ENCODE data around the gene DLL3. TPM values are rescaled to one million over a fixed set of nuclear protein-coding genes. Genes with fewer than 3 reads are reported as not detected.

DLL3 gene
- total and polyA plus RNA-seq, 10 donors, result 0.16 to 0.68 (median 0.52) TPM; not detected in 5

DNA sequence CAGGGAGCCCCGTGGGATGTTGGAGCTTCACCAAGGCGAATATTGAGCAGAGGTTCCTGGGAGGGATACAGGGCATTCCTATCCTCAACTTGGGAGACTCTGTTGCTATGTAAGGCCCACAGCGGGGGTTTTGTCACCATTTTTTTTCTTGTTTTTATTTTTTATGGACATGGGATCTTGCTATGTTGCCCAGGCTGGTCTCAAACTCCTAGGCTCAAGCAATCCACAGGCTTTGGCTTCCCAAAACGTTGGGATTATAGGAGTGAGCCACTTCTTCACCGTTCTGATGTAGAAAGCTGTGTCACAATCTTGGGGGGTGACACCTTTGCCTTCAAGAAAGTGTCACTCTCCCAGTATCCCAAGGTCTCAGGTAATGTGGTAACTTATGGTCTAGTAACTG is 2.6 kb downstream of the DLL3 start:
- TF ChIP-seq POLR2A (IDR thresholded peaks at IDR 0.05), result no peak
- TF ChIP-seq POLR2AphosphoS5 (IDR thresholded peaks at IDR 0.05), result no peak
- TF ChIP-seq CTCF (IDR thresholded peaks at IDR 0.05 in 8 of 11, conservative IDR thresholded peaks at IDR 0.05 in 3 of 11), result no peak
- Histone ChIP-seq H3K9me3 (no peaks in the 10 kb centered on the region), H3K27ac (no peak overlapping the region), H3K27me3 (replicated peaks in 1 of 7) (peaks cover 3 to 100% (median 66%) of the 10 kb centered on the region in 7 donors), H3K36me3 (no peaks in the 10 kb centered on the region), H3K4me1 (peaks cover 14 to 33% (median 28%) of the 10 kb centered on the region in 6 donors), H3K4me3 (no peak overlapping the region)
- WGBS, 5 donors, result 70 to 82% (median 76%) methylated on average over 5 of the region's 5 CpGs
- intact Hi-C loops (cut with DNase I; ENCODE audit: low total_unique reads), result no loop called here
- DNase-seq, result no peak

DNA sequence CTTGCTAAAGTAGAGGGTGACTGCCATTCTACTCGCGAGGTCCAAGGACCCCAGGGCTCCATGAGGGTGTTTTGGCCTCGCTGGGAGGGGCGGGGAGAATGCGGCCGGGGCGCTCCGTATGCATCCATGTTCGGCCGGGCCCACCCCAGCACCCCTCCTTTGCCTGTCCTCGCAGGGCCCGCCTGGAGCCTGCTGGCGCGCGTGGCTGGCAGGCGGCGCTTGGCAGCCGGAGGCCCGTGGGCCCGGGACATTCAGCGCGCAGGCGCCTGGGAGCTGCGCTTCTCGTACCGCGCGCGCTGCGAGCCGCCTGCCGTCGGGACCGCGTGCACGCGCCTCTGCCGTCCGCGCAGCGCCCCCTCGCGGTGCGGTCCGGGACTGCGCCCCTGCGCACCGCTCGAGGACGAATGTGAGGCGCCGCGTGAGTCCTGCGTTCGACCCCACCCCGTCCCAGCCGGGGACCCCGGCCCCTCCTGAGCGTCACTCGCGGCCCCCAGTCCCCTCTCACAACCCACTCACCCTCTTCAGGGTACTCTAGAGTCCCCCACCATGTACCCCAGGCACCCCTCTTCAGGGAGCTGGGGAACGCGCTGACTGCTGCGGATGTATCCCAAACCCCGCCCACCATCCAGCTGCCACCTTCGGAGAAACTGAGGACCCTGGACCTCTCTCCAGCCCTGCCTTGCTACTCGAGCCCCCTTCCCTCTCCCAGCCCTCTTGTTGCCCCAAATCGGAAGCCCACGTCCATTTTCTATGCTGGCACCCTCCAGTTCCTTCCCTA is 4.1 kb downstream of the DLL3 start:
- 16 to 32% (median 19%) methylated on average over 32 to 69 of the region's 69 CpGs for WGBS, 5 donors
- H3K27me3 ChIP-seq (replicated peaks in 1 of 7), result peaks cover 3 to 100% (median 71%) of the 10 kb centered on the region in 7 donors
- H3K27ac ChIP-seq, result no peak overlapping the region
- H3K9me3 ChIP-seq, result no peaks in the 10 kb centered on the region
- intact Hi-C loops (cut with DNase I; ENCODE audit: low total_unique reads), result no loop called here
- peak overlapping the region in 1 of 8 donors; percentile 46 for H3K4me3 ChIP-seq
- peaks cover 12 to 42% (median 36%) of the 10 kb centered on the region in 6 donors for H3K4me1 ChIP-seq
- H3K36me3 ChIP-seq, result no peaks in the 10 kb centered on the region
- peak; percentile 91 for DNase-seq
- peak in 10 of 11 experiments; percentile 9 to 94 (median 86) for TF ChIP-seq CTCF (IDR thresholded peaks at IDR 0.05 in 8 of 11, conservative IDR thresholded peaks at IDR 0.05 in 3 of 11)
- TF ChIP-seq POLR2A (IDR thresholded peaks at IDR 0.05), result no peak
- peak in 2 of 3 donors; percentile 43 to 53 for TF ChIP-seq POLR2AphosphoS5 (IDR thresholded peaks at IDR 0.05)

- Histone ChIP-seq H3K4me1 (peaks cover 0 to 25% (median 20%) of the 10 kb centered on the region in 6 donors), H3K36me3 (no peaks in the 10 kb centered on the region), H3K27me3 (replicated peaks in 1 of 7) (peaks cover 0 to 91% (median 53%) of the 10 kb centered on the region in 7 donors), H3K9me3 (no peaks in the 10 kb centered on the region), H3K27ac (no peak overlapping the region), H3K4me3 (peak overlapping the region in 5 of 8 donors; percentile 44 to 74 (median 50))
- no peak for DNase-seq
- intact Hi-C loops (cut with DNase I; ENCODE audit: low total_unique reads), result no loop called here
- no peak for TF ChIP-seq POLR2A (IDR thresholded peaks at IDR 0.05)
- TF ChIP-seq POLR2AphosphoS5 (IDR thresholded peaks at IDR 0.05), result no peak
- TF ChIP-seq CTCF (IDR thresholded peaks at IDR 0.05 in 8 of 11, conservative IDR thresholded peaks at IDR 0.05 in 3 of 11), result no peak
- 53 to 65% (median 57%) methylated on average over 7 of the region's 7 CpGs for WGBS, 5 donors
Observed at GRCh38 chr19:39506598-39506943, 7.8 kb downstream of the DLL3 start.

DNA sequence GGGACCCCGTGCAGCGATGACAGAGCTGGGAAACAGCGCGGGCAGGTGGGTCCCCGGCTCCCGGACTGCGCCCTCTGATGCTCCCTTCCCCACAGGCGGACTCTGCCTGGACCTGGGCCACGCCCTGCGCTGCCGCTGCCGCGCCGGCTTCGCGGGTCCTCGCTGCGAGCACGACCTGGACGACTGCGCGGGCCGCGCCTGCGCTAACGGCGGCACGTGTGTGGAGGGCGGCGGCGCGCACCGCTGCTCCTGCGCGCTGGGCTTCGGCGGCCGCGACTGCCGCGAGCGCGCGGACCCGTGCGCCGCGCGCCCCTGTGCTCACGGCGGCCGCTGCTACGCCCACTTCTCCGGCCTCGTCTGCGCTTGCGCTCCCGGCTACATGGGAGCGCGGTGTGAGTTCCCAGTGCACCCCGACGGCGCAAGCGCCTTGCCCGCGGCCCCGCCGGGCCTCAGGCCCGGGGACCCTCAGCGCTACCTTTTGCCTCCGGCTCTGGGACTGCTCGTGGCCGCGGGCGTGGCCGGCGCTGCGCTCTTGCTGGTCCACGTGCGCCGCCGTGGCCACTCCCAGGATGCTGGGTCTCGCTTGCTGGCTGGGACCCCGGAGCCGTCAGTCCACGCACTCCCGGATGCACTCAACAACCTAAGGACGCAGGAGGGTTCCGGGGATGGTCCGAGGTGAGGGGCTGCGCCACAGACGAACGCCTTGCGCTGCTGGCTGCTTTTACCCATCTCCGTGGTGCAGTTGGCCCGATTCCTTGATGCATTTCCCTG is 8.4 kb downstream of the DLL3 start:
- WGBS, 5 donors, result 4 to 9% (median 6%) methylated on average over 65 to 96 of the region's 96 CpGs
- H3K4me3 ChIP-seq, result peak overlapping the region; percentile 21 to 74 (median 48)
- peaks cover 0 to 25% (median 20%) of the 10 kb centered on the region in 6 donors for H3K4me1 ChIP-seq
- H3K36me3 ChIP-seq, result no peaks in the 10 kb centered on the region
- H3K9me3 ChIP-seq, result no peaks in the 10 kb centered on the region
- H3K27ac ChIP-seq, result no peak overlapping the region
- intact Hi-C loops (cut with DNase I; ENCODE audit: low total_unique reads), result no loop called here
- peaks cover 1 to 91% (median 53%) of the 10 kb centered on the region in 7 donors for H3K27me3 ChIP-seq (replicated peaks in 1 of 7)
- peak; percentile 82 for DNase-seq
- TF ChIP-seq POLR2AphosphoS5 (IDR thresholded peaks at IDR 0.05), result no peak
- TF ChIP-seq CTCF (IDR thresholded peaks at IDR 0.05 in 8 of 11, conservative IDR thresholded peaks at IDR 0.05 in 3 of 11), result no peak
- no peak for TF ChIP-seq POLR2A (IDR thresholded peaks at IDR 0.05)

Data from spleen (tissue), 11 donors.